ENCODE data around the gene AGAP5.
A peak's percentile ranks its signal among the peaks of the same experiment; 100 is the strongest.

GRCh38 chr10:73625884-73626752 is 71.8 kb downstream of the AGAP5 start:
- TF ChIP-seq RAD21 (IDR thresholded peaks at IDR 0.05; ENCODE audit: low read length) (no peak), FOXJ3 (CRISPR knock-in tag; IDR thresholded peaks at IDR 0.05) (no peak), RFX5 (IDR thresholded peaks at IDR 0.05; ENCODE audit: low read length) (no peak), MXI1 (IDR thresholded peaks at IDR 0.05; ENCODE audit: low read depth, low read length) (peak; percentile 97), SIN3A (IDR thresholded peaks at IDR 0.05; ENCODE audit: borderline replicate concordance, low read depth, low read length) (peak; percentile 89), POLR2AphosphoS5 (IDR thresholded peaks at IDR 0.05; ENCODE audit: low read depth, low read length) (peak; percentile 97), PBX3 (IDR thresholded peaks at IDR 0.05) (no peak), FOSL2 (IDR thresholded peaks at IDR 0.05; ENCODE audit: borderline replicate concordance, low read depth) (peak; percentile 45; the same call in 1 of the 2 replicates), EP300 (IDR thresholded peaks at IDR 0.05; ENCODE audit: borderline replicate concordance in 1 of 2, low read depth in 1 of 2, low read length in 1 of 2) (no peak)
- TF ChIP-seq, protein P1, sequence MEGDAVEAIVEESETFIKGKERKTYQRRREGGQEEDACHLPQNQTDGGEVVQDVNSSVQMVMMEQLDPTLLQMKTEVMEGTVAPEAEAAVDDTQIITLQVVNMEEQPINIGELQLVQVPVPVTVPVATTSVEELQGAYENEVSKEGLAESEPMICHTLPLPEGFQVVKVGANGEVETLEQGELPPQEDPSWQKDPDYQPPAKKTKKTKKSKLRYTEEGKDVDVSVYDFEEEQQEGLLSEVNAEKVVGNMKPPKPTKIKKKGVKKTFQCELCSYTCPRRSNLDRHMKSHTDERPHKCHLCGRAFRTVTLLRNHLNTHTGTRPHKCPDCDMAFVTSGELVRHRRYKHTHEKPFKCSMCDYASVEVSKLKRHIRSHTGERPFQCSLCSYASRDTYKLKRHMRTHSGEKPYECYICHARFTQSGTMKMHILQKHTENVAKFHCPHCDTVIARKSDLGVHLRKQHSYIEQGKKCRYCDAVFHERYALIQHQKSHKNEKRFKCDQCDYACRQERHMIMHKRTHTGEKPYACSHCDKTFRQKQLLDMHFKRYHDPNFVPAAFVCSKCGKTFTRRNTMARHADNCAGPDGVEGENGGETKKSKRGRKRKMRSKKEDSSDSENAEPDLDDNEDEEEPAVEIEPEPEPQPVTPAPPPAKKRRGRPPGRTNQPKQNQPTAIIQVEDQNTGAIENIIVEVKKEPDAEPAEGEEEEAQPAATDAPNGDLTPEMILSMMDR (IDR thresholded peaks at IDR 0.05), result no peak
- TF ChIP-seq, protein P2, sequence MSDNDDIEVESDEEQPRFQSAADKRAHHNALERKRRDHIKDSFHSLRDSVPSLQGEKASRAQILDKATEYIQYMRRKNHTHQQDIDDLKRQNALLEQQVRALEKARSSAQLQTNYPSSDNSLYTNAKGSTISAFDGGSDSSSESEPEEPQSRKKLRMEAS (IDR thresholded peaks at IDR 0.05; ENCODE audit: low read depth), result peak; percentile 86; the same call in 1 of the 2 replicates
